GM19324 (cell line): ENCODE results near the gene GPR153.
"Not testable (repeated sequence)": the region's sequence is repeated elsewhere in the genome, so short reads cannot be mapped to it uniquely, and the experiment has no call there.

ENCODE experiments used
- ATAC-seq: cut with Tn5 transposase; IDR thresholded peaks from one replicate; pipeline ENCODE4 v1.9.1; 2021; ENCODE audit warnings: mild to moderate bottlenecking, moderate library complexity; ENCODE audit not compliant: unreplicated experiment, low FRiP score

The GPR153 gene

DNA sequence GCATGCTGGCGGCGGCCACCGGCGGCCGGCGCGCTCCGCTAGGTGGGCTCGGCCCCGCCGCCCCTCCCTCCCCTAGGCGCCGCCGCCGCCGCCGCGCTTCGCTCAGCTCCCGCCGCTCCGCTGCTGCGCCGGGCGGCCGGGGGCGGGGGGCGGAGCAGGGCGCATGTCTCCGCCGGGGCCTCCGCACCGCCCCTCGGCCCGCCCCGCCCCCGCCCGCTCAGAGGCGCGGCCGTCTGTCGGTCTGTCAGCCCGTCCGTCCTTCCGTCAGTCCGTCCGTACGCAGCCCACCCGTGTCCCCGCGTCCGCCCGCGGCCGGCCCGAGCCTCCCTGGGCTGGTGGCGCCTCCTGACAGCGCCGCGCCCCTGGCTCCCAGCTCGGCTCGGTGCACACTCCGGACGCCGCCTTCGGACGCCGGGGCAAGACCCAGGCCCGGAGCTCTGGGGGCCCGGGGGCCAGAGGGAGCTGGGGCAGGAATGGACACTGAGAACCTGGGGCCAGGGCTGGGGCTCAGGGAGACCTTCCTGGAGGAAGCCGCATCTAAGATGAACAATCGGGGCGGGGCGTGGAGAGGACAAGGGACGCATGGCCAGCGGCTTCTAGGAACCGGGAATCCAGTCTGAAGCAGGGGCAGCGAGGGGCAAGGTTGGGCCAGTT is at the start of gene GPR153:
Gene GPR153, minus strand, starts transcription at position 138 of the 654 bp plus-strand sequence. CDS start 6,193 bp downstream, outside the sequence.
- ATAC-seq = no peak

DNA sequence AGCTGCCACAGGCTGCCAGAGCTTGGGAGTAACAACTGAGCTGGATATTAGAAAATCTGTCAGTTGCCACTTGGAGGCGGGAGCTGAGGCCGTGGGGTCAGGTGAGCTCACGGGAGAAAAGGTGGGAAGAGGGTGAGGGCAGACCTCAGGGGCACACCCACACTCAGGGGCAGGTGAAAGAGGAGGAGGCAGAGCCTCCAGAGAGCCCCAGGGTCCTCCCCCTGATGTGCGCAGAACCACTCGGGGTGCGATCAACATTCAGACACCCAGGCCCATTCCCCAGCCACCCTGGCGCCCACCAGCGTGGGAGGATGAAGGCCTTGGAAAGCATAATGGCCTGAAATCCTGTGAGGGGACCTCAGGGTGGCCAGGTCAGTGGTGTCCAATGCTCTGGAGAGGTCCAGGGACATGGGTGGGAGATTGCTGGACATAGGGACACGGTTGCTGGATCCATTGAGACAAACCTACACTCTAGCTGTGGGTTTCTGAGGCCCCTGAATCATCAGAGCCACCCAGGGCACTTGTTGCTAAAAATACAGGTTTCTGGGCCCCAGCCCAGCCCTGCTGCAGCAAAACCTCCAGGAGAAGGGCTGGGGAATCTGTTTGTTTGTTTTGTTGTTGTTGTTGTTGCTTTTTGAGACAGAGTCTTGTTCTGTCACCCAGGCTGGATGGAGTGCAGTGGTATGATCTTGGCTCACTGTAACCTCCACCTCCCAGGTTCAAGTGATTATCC is 49.4 kb upstream of the GPR153 start:
- ATAC-seq = no peak

DNA sequence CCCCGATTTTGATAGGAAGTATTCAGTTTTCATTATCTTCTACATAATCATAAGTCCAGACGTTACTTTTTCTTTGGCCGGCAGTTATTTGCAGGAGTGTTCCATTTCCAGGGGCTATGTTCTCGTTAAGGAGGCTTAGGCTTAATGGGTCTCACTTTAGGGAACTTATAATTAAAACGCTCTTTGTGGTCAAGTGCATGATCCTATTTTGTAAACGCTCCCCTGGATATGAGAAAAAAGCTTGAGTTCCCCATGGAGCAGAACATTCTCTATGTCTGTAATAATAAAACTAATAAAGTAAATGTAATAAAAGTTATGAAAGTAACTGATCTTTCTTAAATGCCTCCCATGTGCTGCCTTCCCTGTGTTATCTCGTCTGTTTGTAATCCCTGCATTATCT is 48.7 kb upstream of the GPR153 start:
- no peak for ATAC-seq

DNA sequence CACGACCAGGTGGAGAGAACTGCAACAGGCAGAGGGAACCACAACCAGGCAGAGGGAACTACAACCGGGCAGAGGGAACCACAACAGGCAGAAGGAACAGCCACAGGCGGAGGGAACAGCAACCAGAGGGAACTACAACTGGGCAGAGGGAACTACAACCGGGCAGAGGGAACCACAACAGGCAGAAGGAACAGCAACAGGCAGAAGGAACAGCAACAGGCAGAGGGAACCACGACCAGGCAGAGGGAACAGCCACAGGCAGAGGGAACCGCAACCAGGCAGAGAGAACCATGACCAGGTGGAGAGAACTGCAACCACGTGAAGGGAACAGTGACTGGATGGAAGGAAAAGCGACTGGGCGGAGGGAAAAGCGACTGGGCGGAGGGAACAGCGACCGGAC is 47.6 kb upstream of the GPR153 start:
- no peak for ATAC-seq

DNA sequence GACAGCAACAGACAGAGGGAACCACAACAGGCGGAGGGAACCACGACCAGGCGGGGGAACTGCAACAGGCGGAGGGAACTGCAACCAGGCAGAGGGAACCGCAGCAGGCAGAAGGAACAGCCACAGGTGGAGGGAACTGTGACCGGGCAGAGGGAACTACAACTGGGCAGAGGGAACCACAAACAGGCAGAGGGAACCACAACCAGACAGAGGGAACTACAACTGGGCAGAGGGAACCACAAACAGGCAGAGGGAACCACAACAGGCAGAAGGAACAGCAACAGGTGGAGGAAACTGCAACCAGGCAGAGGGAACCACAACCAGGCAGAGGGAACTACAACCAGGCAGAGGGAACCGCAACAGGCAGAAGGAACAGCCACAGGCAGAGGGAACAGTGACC is 46.8 kb upstream of the GPR153 start:
- not testable (repeated sequence) for ATAC-seq

DNA sequence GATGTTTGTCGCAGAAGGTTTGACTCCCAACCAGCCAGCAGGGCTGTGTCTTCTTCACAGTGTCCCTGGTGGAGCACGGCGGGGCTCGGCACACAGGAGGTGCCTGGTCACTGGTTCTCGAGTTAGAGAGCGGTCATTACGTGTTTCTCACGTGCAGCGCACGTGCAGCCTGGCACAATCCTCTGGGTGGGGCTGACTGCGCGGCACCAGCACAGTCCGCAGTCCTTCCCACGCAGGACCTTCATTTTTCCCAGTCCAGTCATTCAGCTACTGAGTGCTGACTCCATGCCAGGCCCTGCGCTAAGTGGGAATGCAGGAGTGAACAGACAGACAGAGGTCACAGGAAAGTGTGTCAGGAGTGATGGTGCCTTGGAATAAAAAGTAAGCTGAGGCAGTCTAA is 46.2 kb upstream of the GPR153 start:
- no peak for ATAC-seq

DNA sequence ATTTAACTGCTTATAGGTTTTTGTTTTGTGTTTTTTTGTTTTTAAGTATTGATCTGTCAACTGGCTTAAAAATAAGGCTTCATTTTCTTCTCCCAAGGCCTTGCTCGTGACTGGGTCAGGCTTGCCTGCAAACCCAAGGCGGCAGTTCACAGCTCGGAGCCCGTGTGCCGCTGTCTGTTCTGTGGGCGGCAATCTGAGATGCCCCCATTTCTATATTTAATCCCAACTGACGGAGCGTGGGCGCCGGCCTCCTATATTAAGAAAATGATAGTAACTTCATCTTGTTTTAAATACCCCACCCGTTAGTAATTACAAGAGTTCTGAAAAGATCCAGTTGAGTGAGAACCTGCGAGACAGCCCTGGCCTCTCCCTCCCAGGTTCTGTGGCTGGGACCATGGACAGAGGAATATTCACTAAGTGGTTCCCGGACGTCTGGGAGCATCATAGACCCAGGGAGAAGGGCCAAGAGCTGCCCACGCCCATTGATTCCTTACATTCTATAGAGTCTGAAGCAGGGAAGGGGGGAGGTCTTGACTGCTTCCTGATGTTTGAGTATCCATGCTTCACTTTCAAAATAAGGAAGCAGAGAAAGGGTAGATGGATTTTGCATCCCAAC is 42.6 kb upstream of the GPR153 start:
- no peak for ATAC-seq

DNA sequence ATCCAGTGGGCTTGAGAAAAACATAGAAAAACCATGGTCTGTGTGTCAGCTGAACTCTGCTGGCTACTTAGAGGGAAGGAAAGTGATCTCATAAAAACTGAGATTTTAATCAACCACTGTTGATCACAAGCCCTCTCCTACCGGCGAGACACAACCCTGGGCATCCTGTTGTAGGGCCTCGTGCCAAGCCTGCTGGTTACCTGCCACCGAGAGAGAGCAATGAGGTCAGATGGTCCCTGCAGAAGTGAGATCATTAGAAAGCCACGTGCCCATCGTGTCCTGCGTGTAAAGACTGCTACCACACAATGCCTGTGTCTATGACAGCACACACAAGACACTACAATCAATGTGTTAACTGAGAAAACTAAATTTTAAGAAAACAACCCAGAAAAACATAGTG is 41.7 kb upstream of the GPR153 start:
- ATAC-seq = no peak

DNA sequence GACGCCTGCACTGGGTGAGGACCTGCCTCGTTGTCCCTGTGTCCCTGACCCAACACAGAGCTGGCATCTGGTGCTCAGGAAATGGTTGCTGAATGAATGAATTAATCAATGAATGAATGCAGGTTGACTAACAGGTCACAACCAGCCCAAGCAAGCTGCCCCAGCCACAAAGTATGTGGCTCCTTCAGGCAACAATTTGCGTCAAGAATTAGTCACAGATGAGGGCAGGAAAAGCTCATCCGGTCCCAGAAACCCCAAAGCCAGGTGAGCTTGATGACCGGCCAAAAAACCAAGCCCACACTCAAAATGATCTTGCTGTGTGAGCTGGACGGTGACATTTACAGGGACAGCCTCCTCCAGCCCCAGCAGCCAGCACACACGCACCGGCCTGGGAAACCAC is 40.6 kb upstream of the GPR153 start:
- no peak for ATAC-seq

DNA sequence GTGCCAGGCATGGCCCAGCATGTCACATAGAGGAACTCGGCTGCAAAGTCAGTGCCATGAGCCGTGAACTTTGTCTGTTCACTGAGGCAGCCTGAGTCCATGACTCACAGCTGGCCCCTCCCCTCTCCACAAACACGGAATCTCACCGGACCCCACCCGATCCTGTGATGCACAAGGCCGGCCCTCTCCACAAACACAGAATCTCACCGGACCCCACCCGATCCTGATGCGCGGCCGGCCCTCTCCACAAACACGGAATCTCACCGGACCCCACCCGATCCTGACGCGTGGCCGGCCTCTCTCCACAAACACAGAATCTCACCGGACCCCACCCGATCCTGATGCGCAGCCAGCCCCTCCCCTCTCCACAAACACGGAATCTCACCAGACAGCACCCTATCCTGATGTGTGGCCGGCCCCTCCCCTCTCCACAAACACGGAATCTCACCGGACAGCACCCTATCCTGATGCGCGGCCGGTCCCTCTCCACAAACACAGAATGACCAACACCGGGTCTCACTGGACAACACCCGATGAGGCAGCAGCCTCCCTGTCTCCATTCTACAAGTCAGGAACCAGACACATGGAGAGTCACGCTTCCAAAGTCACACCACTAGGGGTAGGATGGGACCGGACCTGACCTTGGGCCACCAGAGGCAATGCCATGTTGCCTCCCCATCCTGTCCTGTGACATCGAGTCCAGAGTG is 39.6 kb upstream of the GPR153 start:
- ATAC-seq = no peak

DNA sequence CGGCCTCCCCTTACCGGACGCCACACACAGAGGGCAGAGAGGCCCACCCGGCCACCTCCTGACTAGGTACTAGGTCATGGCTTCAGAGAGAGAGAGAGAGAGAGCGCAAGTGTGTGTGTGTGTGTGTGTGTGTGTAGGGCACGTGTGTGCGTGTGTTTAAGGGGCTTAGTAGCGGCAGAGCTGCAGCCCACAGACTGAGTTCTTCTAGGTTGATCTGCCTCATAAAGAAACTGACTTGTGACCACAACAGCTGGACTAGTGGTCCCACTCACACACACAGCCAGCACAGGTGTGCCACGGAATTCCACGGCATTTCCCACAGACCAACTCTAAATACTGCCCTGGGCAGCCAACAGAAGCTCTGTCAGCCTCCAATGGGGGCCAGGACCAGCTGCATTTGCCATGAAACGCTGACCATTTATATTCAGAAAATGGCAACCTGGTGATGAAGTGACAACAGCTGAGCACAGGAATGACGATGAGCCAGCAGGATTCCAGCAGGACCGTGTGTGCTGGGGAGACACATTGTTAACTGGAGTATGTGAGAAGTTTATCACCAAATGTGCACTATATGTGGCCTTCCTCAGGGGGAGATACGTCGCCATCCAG is 38.8 kb upstream of the GPR153 start:
- no peak for ATAC-seq

DNA sequence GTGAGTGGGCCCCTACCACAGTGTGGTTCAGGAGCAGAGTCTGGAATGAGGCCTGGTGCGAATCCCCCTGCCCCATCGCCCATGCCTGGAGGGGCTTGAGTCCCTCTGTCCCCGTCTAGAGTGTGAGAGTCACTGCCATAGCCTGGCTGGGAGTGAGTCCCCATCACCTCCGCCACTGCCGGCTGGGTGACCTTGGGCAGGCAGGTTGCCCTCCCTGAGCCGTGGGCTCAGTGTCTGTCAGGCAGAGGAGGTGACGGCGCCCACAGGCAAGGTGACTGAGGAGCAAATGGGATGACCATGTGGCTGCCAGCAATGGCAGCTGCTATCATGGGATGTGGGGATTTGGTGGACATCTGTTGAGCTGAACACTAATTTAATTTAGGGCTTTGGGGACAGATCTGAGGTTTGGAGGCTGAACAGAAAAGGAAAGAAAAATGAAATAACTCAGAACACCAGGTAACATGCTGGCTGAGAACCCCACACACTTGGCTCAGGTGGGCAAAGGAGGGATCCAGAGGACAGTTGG is 38.1 kb upstream of the GPR153 start:
- ATAC-seq = no peak

DNA sequence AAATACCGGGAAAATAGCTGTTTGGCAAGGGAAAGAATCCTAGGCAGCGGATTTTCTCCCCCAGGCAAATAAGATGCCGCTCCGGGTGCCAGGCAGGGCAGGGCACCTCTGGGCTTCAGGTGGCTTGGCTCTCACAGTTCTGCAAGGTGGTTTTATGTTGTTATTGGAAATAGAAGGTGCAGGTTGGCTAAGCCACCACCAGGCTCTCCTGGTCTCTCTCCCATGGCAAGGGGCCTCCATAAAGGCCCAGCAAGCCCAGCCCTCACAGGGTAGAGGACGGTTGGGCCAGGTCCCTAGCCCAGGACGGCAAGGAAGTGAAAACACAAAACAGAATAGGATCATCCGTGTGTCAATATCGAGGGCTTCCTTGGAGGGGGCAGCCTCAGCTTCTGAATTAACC is 37.6 kb upstream of the GPR153 start:
- ATAC-seq = no peak

DNA sequence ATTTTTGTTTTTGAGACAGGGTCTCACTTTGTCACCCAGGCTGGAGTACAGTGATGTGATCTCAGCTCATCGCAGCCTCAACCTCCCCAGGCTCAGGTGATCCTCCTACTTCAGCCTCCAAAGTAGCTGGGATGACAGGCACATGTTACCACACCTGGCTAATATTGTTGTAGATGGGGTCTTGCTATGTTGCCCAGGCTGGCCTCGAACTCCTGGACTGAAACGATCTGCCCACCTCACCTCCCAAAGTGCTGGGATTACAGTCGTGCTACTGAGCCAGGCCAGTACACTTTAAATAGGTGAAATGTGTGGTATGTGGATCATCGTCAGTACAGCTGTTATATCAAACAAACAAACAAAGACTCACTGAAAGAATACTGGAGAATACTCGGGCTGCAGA is 35.0 kb upstream of the GPR153 start:
- ATAC-seq = no peak

DNA sequence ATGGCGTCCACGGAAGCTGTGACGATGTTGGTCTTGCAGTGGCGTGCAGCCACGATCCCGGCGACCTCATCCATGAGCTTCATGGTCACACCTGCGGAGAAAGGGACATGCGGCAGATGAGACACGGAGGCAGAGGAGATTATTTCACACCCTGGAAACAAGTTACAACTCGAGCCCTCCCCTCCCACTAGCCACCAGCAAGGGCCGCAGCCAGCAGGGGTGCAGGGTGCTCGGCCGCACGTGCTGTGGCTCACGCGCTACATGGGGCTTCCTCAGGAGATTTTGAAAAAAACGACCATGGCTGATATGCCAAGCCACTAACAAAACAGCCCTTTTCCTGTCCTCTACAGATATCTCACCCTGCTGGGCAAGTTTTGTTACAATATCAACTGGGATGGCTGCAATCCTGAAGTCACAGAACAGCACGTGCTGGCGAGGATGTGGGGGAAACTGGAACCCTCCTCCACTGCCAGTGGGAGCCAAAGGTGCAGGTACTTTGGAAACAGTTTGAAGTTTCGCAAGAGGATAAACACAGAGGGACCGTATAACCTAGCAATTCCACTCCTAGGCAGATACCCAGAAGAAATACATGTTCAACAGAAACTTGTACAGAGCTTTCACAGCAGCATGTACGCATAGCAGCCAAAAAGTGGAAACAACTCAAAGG is 34.1 kb upstream of the GPR153 start:
- no peak for ATAC-seq

DNA sequence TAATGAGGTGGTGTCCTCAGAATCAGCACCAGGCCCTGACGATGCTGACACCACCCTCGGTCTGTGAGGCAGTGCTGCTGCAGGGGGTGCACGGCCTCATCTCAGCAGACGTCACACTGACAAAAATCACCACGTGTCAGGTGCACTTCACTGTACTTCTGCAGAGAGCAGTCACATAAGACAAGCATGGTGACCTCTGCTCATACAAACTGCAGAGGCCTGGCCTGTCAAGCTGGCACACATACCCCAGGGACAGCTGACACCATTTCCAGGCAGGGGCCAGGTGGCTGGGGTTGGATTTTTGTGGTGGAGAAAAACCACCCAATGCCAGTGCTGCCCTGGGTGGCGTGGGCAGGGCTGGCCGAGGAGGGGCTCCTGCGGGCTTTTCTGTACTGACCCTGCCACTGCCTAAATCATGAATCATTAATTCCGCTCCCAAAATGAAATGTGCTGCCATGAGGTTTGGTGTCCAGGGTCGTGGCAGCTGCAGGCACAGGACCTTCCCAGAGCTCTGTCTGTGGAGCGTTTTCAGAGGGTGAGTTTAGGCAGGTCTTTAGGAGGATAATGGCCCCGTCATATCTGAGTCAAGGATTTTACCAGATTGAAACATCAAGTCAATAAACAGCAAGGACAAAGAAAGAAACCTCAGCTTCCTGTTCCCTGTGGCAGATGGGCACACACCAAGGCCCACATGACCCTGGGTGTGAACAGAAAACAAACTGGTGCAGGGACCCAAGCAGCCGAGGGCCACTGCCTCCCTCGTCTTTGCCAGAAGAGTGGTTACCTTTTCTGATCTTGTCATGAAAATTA is 33.4 kb upstream of the GPR153 start:
- no peak for ATAC-seq

DNA sequence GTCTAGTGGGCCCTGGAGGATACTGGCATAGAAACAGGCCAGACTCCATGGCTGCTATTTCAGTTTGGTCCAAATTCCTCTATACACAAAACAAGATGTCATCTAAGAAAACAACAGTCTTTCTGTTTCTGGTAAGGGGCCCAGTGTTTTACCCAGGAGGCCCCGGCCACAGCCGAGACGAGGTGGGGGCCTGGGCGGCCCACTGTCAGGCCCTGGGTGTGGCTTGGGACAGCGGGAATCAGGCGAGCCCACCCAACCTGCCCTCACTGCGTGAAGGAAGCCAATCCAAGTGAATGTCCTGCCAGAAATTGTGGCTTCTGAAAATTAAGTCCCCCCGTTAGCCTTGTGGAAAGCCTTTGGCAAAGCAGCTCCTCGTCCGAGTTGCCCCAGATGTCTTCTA is 31.2 kb upstream of the GPR153 start:
- no peak for ATAC-seq

DNA sequence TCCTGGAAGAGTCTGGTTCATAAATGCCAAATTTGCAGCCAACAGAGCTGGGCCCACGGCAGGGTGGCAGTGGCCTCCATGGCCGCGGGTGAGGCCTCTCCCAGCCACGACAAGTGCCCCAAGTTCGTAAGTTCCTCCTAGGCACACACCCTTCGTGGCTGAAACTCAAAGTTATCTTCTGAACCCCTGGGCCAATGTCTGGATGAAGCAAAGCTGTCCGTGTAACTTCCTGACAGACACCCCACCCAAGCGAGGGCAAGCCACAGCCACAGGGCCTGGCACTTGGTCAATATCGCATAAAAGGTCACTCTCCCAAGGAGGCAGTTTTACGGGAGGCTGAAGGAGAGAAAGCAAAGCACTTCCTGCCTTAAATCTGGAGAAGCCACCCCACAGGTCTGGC is 27.8 kb upstream of the GPR153 start:
- ATAC-seq = no peak

DNA sequence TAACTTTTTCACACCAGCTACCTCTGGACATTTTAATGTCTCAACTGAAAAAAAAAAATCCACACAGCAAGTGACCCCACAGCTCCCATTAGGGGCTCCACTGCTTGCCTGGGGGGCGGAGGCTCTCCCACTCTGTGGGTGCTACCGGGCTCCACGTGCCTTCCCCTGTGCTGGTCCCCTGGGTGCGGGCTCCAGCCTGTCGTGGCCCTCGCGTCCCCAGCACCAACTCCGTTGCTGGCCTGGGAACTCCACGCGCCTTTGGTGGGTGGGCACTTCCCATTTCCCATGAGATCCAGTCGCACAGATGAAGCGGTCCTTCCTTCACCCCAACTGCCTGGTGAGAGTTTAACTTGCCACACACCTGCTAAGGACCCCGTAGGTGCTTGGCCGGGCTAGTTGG is 27.1 kb upstream of the GPR153 start:
- ATAC-seq = no peak
